Omental fat pad (tissue), 4 donors: Measurements from ENCODE around the gene SPAG16. TPM values are rescaled to one million over a fixed set of nuclear protein-coding genes. Genes with fewer than 3 reads are reported as not detected.

Experiments
- ATAC-seq: fragments of 150-250 bp; one replicate; pipeline ENCODE4 v1.9.1; 2016; ENCODE audit warnings: mild to moderate bottlenecking, moderate library complexity; ENCODE audit not compliant: low FRiP score
- DNase-seq: peaks from one replicate; pipeline ENCODE4 v3.0.0-alpha.2; 2019; ENCODE audit warnings: low spot score
- total RNA-seq, 4 donors: library from RNA; depleted of rRNA; stranded (reverse); fragments of >200 nt; gene quantifications; one replicate each; pipeline ENCODE4 v1.1.0, GENCODE V29; 2016
- TF ChIP-seq, protein P1 (sequence below), 3 donors: fragments of 450-650 bp; IDR thresholded peaks; one replicate each; pipeline ENCODE4 v1.5.1; 2016 to 2017; ENCODE audit warnings: antibody characterized with exemption in 3 of 3, mild to moderate bottlenecking in 3 of 3, moderate library complexity in 2 of 3

Gene SPAG16
- total RNA-seq, 4 donors from 2014 or later = 11.1 to 29.5 (median 13.3) TPM

DNA sequence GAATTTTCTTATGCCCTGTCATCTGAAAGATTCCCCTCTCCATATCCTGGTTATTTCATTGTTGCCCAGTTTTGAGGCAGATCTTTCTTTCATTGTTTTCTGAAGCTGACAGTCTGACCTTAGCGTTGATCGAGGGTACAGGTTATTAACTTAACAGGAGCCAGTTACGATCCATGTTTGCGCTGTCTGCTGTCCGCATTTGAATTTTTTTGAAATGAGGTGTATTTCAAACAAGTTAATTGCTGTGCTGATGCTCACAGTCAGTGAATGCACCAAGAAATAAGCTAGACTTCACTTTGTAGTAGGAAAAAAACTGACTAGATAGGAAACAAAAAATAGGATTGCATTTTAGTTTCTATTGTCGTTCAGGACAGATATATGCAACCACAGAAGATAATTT is 34.8 kb upstream of the SPAG16 start:
- ATAC-seq = no peak
- TF ChIP-seq, protein P1, sequence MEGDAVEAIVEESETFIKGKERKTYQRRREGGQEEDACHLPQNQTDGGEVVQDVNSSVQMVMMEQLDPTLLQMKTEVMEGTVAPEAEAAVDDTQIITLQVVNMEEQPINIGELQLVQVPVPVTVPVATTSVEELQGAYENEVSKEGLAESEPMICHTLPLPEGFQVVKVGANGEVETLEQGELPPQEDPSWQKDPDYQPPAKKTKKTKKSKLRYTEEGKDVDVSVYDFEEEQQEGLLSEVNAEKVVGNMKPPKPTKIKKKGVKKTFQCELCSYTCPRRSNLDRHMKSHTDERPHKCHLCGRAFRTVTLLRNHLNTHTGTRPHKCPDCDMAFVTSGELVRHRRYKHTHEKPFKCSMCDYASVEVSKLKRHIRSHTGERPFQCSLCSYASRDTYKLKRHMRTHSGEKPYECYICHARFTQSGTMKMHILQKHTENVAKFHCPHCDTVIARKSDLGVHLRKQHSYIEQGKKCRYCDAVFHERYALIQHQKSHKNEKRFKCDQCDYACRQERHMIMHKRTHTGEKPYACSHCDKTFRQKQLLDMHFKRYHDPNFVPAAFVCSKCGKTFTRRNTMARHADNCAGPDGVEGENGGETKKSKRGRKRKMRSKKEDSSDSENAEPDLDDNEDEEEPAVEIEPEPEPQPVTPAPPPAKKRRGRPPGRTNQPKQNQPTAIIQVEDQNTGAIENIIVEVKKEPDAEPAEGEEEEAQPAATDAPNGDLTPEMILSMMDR (IDR thresholded peaks at IDR 0.05) = no peak
- DNase-seq = no peak

DNA sequence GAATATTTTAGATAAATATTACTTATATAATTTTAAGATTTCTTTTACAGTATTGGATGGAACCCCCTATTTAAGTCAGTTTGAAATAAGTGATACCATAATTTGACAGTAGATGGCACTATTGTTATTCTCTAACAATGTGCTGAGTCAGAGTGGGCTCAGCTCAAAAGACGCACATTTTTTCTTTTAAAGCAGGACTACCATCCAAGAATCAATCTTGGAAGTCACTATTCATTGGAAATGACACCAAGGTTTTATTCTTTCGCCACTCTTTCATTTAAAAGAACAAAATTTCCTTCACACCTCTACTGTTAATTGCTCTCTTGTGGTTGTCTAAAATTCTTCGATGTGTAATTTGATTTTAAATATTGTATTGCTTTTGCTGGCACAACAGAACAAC is 32.6 kb upstream of the SPAG16 start:
- TF ChIP-seq, protein P1 (IDR thresholded peaks at IDR 0.05) = no peak
- ATAC-seq (no peak), DNase-seq (no peak)

DNA sequence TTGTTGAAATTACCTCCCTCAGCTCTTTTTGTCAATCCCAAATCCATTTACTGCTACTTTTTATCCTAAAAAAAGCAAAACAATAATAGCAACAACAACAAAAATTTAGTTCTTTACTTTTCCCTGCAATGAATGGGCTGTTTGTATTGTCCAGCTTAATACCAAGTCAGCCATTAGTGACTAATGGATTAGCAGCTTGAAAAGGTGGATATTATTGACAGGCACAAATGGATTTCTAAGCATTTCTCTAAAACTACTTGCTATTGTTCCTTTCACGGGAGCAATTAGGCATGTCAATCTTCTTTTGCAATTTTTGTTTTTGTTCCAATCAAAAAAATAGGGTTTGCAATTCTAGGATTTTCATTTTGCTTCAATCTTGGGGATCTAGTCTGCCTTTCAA is 32.1 kb upstream of the SPAG16 start:
- DNase-seq = no peak
- TF ChIP-seq, protein P1 (IDR thresholded peaks at IDR 0.05) = no peak
- no peak for ATAC-seq

DNA sequence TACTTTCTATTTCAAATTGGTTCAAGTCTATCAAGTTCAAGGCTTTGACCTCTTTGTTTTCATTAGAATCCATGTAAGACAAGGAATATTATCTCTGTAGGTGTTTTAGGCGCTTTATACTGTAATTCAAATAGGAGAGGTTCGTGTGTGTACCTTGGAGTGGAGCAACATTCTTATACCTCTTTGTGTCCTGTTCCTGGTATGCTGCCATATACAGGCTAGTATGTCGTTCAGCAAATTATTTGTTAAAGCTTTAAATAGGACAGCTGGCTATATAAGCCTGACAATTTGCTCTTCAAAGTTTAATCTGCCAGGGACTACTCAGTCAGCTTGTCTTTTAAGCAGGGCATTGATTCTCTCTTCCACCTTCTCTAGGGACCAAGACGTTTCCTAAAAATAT is 31.1 kb upstream of the SPAG16 start:
- TF ChIP-seq, protein P1 (IDR thresholded peaks at IDR 0.05) = no peak
- ATAC-seq = no peak
- DNase-seq = no peak

DNA sequence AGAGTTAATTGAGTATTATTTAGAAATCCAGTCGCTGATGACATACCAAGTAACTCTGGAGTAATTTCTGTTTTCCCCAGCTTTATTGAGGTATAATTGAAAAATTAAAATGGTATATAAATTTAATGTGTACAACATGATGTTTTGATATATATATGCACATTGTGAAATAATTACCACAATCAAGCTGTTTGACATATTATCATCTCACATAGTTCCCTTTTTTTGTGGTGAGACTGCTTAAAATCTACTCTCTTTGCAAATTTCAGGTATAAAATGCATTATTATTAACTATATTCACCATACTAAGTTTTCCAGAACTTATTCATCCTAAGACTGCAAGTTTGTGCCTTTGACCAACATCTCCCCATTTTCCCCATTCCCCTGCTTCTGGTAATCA is 25.0 kb upstream of the SPAG16 start:
- TF ChIP-seq, protein P1 (IDR thresholded peaks at IDR 0.05) = no peak
- ATAC-seq (no peak), DNase-seq (no peak)

DNA sequence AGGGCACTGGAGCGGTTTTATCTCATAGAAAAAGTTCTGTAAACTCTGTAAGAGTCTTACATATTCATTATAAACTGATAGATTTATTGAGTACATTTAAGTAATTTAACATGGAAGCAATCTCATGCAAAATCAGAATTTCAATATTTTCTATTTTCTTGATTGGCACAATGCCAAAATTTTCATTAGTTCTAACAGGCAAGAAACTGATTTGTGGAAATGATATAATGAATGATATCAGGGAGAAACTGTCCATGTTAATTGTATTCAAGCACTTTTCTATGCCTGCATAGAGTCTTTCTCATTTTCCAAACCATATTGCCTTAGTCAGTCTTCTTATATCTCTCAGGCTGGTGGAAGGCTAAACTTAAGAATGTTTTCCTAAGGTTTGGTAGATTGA is 23.0 kb upstream of the SPAG16 start:
- no peak for DNase-seq
- TF ChIP-seq, protein P1 (IDR thresholded peaks at IDR 0.05) = no peak
- ATAC-seq = no peak

DNA sequence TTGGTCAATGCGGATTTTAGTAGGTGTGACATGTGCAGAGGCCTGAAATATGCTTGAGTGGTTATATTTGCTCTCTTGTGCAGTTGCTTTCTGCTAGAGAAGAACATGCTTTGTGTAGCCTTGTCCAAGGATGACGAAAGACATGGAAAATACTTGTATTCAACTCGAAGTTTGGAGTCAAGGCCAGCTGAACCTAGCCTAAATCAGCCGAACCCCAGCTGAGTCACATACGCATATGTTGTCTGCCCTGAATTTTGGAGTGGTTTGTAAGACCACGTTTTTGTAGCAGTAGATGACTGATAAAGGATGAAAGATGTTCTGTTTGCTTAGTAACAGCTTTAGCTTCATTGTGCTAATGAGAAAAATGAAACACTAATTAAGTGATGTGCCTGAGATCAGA is 22.5 kb upstream of the SPAG16 start:
- ATAC-seq (no peak), DNase-seq (no peak)
- TF ChIP-seq, protein P1 (IDR thresholded peaks at IDR 0.05) = no peak
